HepG2 (cell line): ENCODE results near the gene CLDN5. TPM values are rescaled to one million over a fixed set of nuclear protein-coding genes. Genes with fewer than 3 reads are reported as not detected.

Experiments used
- CBFB ChIP-seq: sonication (generic); formaldehyde crosslinking; IDR thresholded peaks from 2 replicates; pipeline ENCODE4 v1.4.0; 2020; ENCODE audit warnings: missing genetic modification reagents
- FOXP1 ChIP-seq, 2 experiments: fragments of 450-650 bp in 1 of 2; IDR thresholded peaks; 2 replicates each; pipeline ENCODE4 v1.6.1; 2017 to 2018; ENCODE audit warnings: antibody characterized with exemption in 1 of 2
- GFI1 ChIP-seq: sonication (generic); formaldehyde crosslinking; IDR thresholded peaks from 2 replicates; pipeline ENCODE4 v1.5.0; 2020; ENCODE audit warnings: missing genetic modification reagents, mild to moderate bottlenecking, borderline replicate concordance
- KAT7 ChIP-seq: IDR thresholded peaks from 2 replicates; pipeline ENCODE4 v1.6.1; 2018; ENCODE audit warnings: borderline replicate concordance, missing compliant biosample characterization
- ZNF703 ChIP-seq: sonication (generic); formaldehyde crosslinking; IDR thresholded peaks from 2 replicates; pipeline ENCODE4 v1.5.1; 2020; ENCODE audit warnings: missing genetic modification reagents, mild to moderate bottlenecking, moderate library complexity, borderline replicate concordance
- ZSCAN31 ChIP-seq: sonication (generic); formaldehyde crosslinking; IDR thresholded peaks from 2 replicates; pipeline ENCODE4 v1.5.0; 2020; ENCODE audit warnings: low read depth, mild to moderate bottlenecking, missing genetic modification reagents
- polyA plus RNA-seq, 8 experiments: library from polyadenylated mRNA; depleted of rRNA in 3 of 8; stranded (reverse) in 7 of 8; unstranded in 1 of 8; fragments of >200 nt; fragmentation: Illumina TruSeq in 4 of 8; extraction: Trizol in 4 of 8; gene quantifications; 2 replicates each; pipeline versions ENCODE4 v1.2.1 to v1.2.3, GENCODE V29; 2011 to 2016; ENCODE audit warnings: low read depth in 4 of 8, missing spikeins in 1 of 8, mixed read lengths in 1 of 8; ENCODE audit not compliant: insufficient read depth in 1 of 8
- total RNA-seq, 5 experiments: library from RNA; depleted of rRNA; stranded (reverse); fragments of >200 nt; fragmentation: Illumina TruSeq; extraction: Trizol; gene quantifications; 2 replicates each; pipeline ENCODE4 v1.2.3, GENCODE V29; 2016; ENCODE audit warnings: low read depth in 1 of 5
- TF ChIP-seq, protein P1 (sequence below): sonication (generic); formaldehyde crosslinking; IDR thresholded peaks from 2 replicates; pipeline ENCODE4 v1.4.0; 2020; ENCODE audit warnings: mild to moderate bottlenecking, missing genetic modification reagents
- TF ChIP-seq, protein P2 (sequence below): sonication (generic); formaldehyde crosslinking; IDR thresholded peaks from 2 replicates; pipeline ENCODE4 v1.5.0; 2020; ENCODE audit warnings: mild to moderate bottlenecking, missing genetic modification reagents, moderate library complexity

Gene CLDN5
- total and polyA plus RNA-seq, 2 of the 13 experiments (the other 11 are each of a cell fraction or from before 2014, with no cell fraction given), result not detected

DNA sequence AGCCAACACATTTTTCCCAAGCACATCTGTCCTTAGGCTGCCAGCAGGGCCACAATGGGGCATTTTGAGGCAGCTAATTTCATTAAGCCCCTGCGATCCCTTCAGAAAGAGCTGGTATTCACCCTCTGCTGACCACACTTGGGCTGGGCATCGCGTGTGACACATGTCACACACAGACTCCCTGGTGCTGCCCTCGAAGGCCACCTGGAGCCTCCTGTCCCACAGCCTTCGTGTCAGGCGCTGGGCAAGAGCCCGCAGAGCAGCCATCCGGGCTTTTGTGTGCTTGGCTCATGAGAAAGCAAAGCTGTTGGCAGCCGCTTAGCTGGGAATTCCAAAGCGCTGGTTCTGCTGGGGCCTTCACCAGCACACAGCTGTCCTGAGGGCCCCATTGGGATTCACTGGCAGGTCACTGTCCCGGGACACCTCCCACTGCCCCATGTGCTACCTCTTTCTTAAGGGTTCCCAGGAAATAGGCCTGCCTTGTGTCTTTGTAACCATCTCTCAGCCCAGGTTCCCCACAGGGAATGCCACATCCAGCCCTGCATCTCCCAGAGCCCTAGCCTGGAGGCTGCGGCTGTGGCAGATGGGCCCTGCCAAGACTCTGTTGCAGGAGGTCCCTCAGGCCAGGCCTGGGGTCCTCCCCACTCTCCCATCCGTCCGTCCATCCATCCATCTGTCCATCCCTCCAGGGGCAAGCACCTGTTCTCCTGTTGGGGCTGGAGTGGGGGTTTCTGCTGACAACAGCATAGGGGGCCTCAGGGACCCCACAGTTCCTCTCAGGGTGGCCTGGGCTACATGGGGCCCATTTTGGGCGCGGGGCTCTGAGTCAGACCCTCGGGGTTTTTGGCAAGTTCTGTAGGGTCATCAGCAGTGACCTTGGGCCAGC lies 4.9 kb downstream of the CLDN5 start (continued):
- TF ChIP-seq, protein P1, sequence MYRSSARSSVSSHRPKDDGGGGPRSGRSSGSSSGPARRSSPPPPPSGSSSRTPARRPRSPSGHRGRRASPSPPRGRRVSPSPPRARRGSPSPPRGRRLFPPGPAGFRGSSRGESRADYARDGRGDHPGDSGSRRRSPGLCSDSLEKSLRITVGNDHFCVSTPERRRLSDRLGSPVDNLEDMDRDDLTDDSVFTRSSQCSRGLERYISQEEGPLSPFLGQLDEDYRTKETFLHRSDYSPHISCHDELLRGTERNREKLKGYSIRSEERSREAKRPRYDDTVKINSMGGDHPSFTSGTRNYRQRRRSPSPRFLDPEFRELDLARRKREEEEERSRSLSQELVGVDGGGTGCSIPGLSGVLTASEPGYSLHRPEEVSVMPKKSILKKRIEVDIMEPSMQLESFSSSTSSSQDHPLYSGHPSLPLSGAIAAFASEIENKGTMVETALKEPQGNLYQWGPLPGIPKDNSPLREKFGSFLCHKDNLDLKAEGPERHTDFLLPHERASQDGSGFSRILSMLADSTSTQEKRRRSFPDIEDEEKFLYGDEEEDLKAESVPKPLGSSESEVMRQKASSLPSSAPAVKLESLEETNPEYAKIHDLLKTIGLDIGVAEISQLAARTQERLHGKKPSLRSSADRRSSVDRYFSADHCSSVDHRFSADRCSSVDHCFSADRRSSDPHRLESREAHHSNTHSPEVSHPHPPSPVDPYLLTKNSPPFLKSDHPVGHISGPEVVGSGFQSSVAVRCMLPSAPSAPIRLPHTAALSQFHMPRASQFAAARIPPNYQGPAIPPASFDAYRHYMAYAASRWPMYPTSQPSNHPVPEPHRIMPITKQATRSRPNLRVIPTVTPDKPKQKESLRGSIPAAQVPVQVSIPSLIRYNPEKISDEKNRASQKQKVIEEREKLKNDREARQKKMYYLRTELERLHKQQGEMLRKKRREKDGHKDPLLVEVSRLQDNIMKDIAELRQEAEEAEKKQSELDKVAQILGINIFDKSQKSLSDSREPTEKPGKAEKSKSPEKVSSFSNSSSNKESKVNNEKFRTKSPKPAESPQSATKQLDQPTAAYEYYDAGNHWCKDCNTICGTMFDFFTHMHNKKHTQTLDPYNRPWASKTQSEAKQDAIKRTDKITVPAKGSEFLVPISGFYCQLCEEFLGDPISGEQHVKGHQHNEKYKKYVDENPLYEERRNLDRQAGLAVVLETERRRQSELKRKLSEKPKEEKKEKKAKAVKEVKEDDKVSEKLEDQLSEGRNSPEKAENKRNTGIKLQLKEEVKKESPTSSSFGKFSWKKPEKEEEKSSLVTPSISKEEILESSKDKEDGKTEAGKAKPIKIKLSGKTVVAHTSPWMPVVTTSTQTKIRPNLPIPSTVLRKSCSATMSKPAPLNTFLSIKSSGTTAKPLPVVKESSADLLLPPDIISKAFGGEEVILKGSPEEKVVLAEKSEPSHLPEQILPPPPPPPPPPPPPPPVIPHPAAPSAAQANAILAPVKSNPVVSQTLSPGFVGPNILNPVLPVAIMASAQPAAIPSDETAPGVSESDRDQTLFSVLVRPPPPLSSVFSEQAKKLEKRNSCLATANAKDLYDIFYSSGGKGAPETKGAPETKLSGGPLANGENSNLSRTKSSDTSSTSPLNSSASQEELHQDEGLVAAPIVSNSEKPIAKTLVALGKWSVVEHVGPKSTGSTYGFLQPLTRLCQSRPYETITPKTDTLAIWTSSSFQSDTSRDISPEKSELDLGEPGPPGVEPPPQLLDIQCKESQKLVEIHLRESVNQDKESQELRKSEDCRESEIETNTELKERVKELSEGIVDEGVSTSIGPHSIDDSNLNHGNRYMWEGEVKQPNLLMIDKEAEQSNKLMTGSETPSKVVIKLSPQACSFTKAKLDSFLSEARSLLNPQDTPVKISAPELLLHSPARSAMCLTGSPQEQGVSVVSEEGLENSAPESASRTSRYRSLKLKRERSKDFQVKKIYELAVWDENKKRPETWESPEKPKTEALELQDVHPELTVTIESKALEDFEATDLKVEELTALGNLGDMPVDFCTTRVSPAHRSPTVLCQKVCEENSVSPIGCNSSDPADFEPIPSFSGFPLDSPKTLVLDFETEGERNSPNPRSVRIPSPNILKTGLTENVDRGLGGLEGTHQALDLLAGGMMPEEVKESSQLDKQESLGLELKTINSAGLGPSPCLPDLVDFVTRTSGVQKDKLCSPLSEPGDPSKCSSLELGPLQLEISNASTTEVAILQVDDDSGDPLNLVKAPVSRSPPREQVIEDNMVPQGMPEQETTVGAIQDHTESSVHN (CRISPR knock-in tag), result no peak
- TF ChIP-seq KAT7, result no peak
- TF ChIP-seq, protein P2, sequence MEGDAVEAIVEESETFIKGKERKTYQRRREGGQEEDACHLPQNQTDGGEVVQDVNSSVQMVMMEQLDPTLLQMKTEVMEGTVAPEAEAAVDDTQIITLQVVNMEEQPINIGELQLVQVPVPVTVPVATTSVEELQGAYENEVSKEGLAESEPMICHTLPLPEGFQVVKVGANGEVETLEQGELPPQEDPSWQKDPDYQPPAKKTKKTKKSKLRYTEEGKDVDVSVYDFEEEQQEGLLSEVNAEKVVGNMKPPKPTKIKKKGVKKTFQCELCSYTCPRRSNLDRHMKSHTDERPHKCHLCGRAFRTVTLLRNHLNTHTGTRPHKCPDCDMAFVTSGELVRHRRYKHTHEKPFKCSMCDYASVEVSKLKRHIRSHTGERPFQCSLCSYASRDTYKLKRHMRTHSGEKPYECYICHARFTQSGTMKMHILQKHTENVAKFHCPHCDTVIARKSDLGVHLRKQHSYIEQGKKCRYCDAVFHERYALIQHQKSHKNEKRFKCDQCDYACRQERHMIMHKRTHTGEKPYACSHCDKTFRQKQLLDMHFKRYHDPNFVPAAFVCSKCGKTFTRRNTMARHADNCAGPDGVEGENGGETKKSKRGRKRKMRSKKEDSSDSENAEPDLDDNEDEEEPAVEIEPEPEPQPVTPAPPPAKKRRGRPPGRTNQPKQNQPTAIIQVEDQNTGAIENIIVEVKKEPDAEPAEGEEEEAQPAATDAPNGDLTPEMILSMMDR (CRISPR knock-in tag), result no peak
- TF ChIP-seq ZNF703 (CRISPR knock-in tag), result no peak
- TF ChIP-seq CBFB (CRISPR knock-in tag), result no peak
- TF ChIP-seq FOXP1 (IDR thresholded peaks at IDR 0.05), result no peak
- TF ChIP-seq FOXP1 (CRISPR knock-in tag; IDR thresholded peaks at IDR 0.05), result no peak
- no peak for TF ChIP-seq GFI1 (CRISPR knock-in tag)
- no peak for TF ChIP-seq ZSCAN31 (CRISPR knock-in tag)
